K562 treated with DMSO at 1 percent for 48 hours (cell line): ENCODE results near the gene ST6GAL2. TPM values are rescaled to one million over a fixed set of nuclear protein-coding genes. Genes with fewer than 3 reads are reported as not detected.

Source experiments
- total RNA-seq: library from RNA; unstranded; fragments of 300-600 nt; gene quantifications from 2 replicates; pipeline ENCODE4 v1.2.3, GENCODE V29; 2022; ENCODE audit warnings: low replicate concordance; ENCODE audit errors: extremely low read depth

ST6GAL2 gene
- not detected in 2 replicates for total RNA-seq

DNA sequence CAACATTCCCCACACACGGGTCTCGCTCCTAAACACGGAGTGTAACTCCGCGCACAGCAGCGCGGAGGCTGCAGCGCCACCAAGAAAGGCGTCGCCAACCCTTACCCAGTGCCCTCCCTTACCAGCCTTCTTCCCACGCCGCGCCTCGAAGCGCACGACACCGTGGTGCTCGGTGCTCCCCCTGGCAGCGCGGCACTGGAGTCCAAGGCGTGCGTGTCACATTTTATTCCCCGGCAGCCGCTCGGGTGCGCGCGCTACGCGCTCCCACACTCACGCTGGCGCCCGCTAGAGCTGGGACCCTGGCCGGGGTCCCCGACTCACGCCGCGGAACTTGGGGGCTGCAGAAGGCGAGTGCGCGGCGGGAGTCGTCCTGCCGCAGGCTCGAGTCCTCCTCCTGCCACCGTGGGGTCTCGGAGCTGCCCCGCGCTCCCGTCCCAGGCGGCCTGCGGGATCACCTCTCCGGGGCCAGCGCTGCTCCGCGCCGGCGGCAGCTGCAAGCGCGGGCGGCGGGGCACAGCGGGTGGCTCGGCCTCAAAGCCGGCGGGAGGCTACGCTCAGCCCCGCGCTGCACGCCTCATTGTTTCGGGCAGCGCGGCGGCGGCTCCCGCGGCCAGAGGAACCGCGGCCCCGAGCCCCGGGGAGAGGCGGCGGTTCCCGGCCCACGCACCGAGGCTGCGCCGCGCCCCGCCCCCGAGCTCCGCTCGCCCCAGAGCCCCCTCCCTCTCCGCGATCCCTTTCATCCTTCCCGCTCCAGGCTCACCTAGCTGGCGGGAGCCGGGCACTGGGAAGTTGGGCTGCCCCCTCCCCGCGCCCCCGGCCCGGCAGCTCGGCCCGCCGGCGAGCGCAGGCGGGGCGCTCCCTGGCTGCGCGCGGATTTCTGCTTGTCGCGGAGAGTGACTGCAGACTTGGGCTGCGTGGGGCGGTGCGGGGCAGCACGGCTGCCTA lies at the start of gene ST6GAL2:
Gene ST6GAL2, minus strand, starts transcription at position 197 of the 945 bp plus-strand sequence. CDS start 42,190 bp downstream, outside the sequence.

